ENCODE measurements around the gene SMAD3. TPM values are rescaled to one million over a fixed set of nuclear protein-coding genes. Genes with fewer than 3 reads are reported as not detected.
A peak's percentile ranks its signal among the peaks of the same experiment; 100 is the strongest.

Gene SMAD3
- total RNA-seq, 1 experiment from 2014 or later: 54.8 TPM

DNA sequence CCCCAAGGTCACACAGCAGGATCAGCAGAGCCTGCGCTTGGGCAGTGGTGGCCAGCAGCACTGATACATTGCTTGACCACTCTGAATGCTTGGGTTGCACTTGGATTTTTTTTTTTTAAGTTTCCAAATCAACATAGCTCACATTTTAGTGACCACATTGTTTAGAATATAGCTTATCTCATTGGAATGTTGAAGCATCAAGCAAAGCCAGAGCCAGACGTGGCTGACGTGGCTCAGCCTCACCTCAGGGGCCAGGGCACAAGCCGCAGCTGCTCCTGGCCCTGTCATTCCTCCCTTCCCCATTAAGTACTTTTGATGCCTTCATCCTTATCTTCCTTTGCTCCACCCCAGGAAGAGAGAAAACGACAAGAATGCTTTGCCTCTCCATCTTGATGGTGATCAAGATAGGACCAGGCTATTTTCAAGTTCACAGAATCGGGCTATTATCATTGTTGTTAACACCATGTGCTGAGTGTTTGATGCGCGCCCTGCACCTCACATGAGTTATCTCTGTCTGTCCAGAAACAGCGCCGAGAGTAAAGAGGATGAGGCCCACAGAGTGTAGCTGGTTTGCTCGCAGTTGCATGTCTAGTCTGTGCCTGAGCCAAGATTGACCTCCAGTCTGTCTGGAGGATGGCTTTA is 113.3 kb downstream of the SMAD3 start:
- H3K36me3 Mint-ChIP-seq (ENCODE audit: insufficient read depth, unreplicated experiment): peaks cover 57% of the 10 kb centered on the region
- DNase-seq: peak; percentile 81 to 86
- H3K27ac Mint-ChIP-seq (ENCODE audit: unreplicated experiment): peak overlapping the region; percentile 84
- H3K4me3 ChIP-seq (ENCODE audit: low read depth, low read length): no peak overlapping the region
- H3K27me3 ChIP-seq (replicated peaks; ENCODE audit: control insufficient read depth, insufficient read depth, low read length): no peaks in the 10 kb centered on the region
- BruUV-seq (replicated peaks): no TSS peak
- no peaks in the 10 kb centered on the region for H3K9me3 Mint-ChIP-seq (ENCODE audit: unreplicated experiment)
- H3K27me3 Mint-ChIP-seq (ENCODE audit: insufficient read depth, unreplicated experiment): no peaks in the 10 kb centered on the region
- ChIA-PET POLR2A (interaction anchor here (0.6 to 2.2 kb wide), 3 partner anchors 20 to 114 kb away, joined by 3 to 9 read pairs (median 3); partner anchors contain the start of genes AAGAB and IQCH), CTCF (interaction anchor here (0.7 to 1.0 kb wide), 3 partner anchors 17 to 232 kb away, joined by 3 to 5 read pairs (median 3); no protein-coding TSS in a partner anchor)
- peaks cover 47% of the 10 kb centered on the region for H3K4me1 Mint-ChIP-seq (ENCODE audit: low read depth, unreplicated experiment)
- no peaks in the 10 kb centered on the region; the same call in none of the 2 replicates for H3K36me3 ChIP-seq (ENCODE audit: control insufficient read depth, insufficient read depth, low read length)
- intact Hi-C loops (cut with micrococcal nuclease; ENCODE audit: unreplicated experiment): loop anchor here (1.0 to 5.0 kb wide), 4 partner anchors 28 to 131 kb away; no protein-coding TSS in a partner anchor
- H3K9me3 ChIP-seq: no peaks in the 10 kb centered on the region
- TF ChIP-seq, protein P1, sequence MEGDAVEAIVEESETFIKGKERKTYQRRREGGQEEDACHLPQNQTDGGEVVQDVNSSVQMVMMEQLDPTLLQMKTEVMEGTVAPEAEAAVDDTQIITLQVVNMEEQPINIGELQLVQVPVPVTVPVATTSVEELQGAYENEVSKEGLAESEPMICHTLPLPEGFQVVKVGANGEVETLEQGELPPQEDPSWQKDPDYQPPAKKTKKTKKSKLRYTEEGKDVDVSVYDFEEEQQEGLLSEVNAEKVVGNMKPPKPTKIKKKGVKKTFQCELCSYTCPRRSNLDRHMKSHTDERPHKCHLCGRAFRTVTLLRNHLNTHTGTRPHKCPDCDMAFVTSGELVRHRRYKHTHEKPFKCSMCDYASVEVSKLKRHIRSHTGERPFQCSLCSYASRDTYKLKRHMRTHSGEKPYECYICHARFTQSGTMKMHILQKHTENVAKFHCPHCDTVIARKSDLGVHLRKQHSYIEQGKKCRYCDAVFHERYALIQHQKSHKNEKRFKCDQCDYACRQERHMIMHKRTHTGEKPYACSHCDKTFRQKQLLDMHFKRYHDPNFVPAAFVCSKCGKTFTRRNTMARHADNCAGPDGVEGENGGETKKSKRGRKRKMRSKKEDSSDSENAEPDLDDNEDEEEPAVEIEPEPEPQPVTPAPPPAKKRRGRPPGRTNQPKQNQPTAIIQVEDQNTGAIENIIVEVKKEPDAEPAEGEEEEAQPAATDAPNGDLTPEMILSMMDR (IDR thresholded peaks at IDR 0.05; ENCODE audit: insufficient read depth in 1 of 2, low read depth in 1 of 2, low read length in 1 of 2, severe bottlenecking in 1 of 2, unreplicated experiment in 1 of 2): no peak
- H3K4me1 ChIP-seq: peaks cover 57% of the 10 kb centered on the region
- peak overlapping the region; percentile 53 for H3K4me3 Mint-ChIP-seq (ENCODE audit: unreplicated experiment)

DNA sequence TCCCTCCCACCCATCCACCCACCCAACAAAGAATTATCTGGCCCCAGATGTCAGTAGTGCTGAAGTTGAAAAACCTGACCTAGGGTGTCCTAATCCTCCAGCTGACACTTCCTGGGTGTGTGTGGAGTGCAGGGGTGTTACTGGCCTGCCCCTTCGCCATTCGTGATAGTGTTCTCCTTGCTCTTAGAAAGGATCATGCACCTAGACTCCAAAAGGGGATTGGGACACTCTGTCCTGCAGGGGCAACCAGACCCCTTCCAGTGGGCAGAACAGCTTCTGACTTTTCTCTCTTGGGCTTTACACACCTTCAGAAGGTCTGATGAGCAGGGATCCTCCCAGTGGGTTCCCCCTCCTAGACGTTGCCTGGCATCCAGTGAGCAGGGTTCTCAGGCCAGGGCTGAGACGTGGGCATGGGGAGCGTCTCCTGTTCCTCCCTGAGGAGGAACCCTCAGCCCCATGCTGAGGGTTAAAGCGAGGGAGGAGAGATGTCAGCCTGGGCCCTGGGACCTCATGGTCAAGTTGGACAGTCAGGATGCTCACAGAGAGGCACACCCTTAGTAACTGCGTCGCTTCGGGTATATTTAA is 114.1 kb downstream of the SMAD3 start:
- intact Hi-C loops (cut with micrococcal nuclease; ENCODE audit: unreplicated experiment): loop anchor here (5.0 kb wide), 1 partner anchor 132 kb away; no protein-coding TSS in a partner anchor
- peaks cover 53% of the 10 kb centered on the region for H3K4me1 ChIP-seq
- H3K27me3 ChIP-seq (replicated peaks; ENCODE audit: control insufficient read depth, insufficient read depth, low read length): no peaks in the 10 kb centered on the region
- ChIA-PET POLR2A (interaction anchor here (1.1 to 2.2 kb wide), 2 partner anchors 75 to 115 kb away, joined by 3 to 9 read pairs; partner anchors contain the start of genes AAGAB and IQCH), CTCF (no interaction called here)
- TF ChIP-seq, protein P1 (IDR thresholded peaks at IDR 0.05; ENCODE audit: insufficient read depth in 1 of 2, low read depth in 1 of 2, low read length in 1 of 2, severe bottlenecking in 1 of 2, unreplicated experiment in 1 of 2): no peak
- H3K4me3 Mint-ChIP-seq (ENCODE audit: unreplicated experiment): no peak overlapping the region
- H3K27ac Mint-ChIP-seq (ENCODE audit: unreplicated experiment): peak overlapping the region; percentile 84
- peaks cover 43% of the 10 kb centered on the region for H3K4me1 Mint-ChIP-seq (ENCODE audit: low read depth, unreplicated experiment)
- no peak overlapping the region for H3K4me3 ChIP-seq (ENCODE audit: low read depth, low read length)
- H3K36me3 Mint-ChIP-seq (ENCODE audit: insufficient read depth, unreplicated experiment): peaks cover 56% of the 10 kb centered on the region
- no peaks in the 10 kb centered on the region for H3K27me3 Mint-ChIP-seq (ENCODE audit: insufficient read depth, unreplicated experiment)
- no TSS peak for BruUV-seq (replicated peaks)
- H3K9me3 Mint-ChIP-seq (ENCODE audit: unreplicated experiment): no peaks in the 10 kb centered on the region
- no peaks in the 10 kb centered on the region; the same call in none of the 2 replicates for H3K36me3 ChIP-seq (ENCODE audit: control insufficient read depth, insufficient read depth, low read length)
- DNase-seq: no peak
- H3K9me3 ChIP-seq: no peaks in the 10 kb centered on the region

DNA sequence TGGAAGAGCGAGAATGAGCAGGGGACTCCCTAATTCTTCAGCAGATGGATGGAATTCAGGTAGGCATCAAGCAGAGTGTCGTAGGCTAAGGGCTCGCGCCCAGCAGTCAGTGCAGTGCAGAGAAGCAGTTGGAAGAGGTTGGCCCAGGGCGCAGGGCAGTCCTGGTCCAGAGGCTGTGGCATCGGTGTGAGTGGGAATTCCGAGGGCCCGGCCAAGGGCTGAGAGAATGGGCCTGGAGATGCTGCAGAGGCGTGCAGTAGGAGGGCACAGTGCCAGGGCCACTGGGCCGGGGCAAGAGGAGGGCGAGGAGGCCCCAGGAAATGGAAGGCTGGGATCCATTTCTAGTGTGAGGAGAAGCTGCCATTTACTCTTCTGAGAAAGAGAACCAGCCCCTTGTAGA is 114.6 kb downstream of the SMAD3 start:
- no peak for DNase-seq
- peaks cover 48% of the 10 kb centered on the region for H3K4me1 ChIP-seq
- H3K27me3 Mint-ChIP-seq (ENCODE audit: insufficient read depth, unreplicated experiment): no peaks in the 10 kb centered on the region
- ChIA-PET POLR2A (no interaction called here), CTCF (no interaction called here)
- H3K36me3 Mint-ChIP-seq (ENCODE audit: insufficient read depth, unreplicated experiment): peaks cover 60% of the 10 kb centered on the region
- no peaks in the 10 kb centered on the region for H3K9me3 ChIP-seq
- no peak overlapping the region for H3K4me3 ChIP-seq (ENCODE audit: low read depth, low read length)
- no TSS peak for BruUV-seq (replicated peaks)
- peaks cover 38% of the 10 kb centered on the region for H3K4me1 Mint-ChIP-seq (ENCODE audit: low read depth, unreplicated experiment)
- TF ChIP-seq, protein P1 (IDR thresholded peaks at IDR 0.05; ENCODE audit: insufficient read depth in 1 of 2, low read depth in 1 of 2, low read length in 1 of 2, severe bottlenecking in 1 of 2, unreplicated experiment in 1 of 2): no peak
- intact Hi-C loops (cut with micrococcal nuclease; ENCODE audit: unreplicated experiment): no loop called here
- no peaks in the 10 kb centered on the region; the same call in none of the 2 replicates for H3K36me3 ChIP-seq (ENCODE audit: control insufficient read depth, insufficient read depth, low read length)
- no peaks in the 10 kb centered on the region for H3K27me3 ChIP-seq (replicated peaks; ENCODE audit: control insufficient read depth, insufficient read depth, low read length)
- no peak overlapping the region for H3K4me3 Mint-ChIP-seq (ENCODE audit: unreplicated experiment)
- peak overlapping the region; percentile 84 for H3K27ac Mint-ChIP-seq (ENCODE audit: unreplicated experiment)
- no peaks in the 10 kb centered on the region for H3K9me3 Mint-ChIP-seq (ENCODE audit: unreplicated experiment)
